ENCODE data around the gene CNPY1.

Gene CNPY1

DNA sequence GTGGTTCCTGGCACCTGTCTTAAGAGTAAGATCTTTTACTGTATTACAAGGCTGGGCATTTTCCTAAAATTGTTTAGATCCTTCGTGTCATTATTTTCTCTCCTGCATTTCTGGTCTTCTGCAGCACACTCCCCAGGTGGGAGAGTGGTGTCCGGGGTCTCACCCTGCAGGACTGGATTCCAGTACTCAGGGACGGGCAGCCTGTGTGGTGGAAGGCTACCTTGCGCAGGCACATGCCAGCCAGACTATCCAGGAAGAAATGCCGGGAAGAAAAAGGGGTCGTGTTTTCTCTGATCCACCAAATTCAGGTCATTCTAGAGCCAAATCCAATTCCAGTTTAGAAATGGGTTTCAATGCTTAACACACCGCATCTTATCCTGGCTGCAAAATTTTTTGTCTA, 27.7 kb downstream of the CNPY1 start:
- no peak for TF ChIP-seq CTCF (IDR thresholded peaks at IDR 0.05)

DNA sequence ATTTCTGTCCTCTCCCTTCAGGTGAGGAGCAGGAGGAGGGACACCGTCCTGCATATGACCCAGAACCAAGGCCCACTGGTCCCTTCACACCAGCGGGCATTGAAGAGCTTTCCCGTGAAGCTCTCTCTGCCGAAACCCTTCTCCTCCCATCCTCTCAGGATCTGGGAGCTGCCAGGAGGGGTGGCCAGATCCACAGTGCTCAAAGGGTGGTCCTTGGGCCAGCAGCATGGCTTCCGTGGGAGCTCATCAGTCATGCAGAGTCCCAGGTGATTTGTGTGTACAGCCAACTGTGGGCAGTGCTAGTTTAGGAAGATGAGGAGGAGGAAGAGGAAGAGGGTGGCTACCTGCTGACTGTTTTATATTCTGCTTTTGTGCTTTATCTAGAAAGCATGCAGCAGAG, 28.4 kb downstream of the CNPY1 start:
- no peak for TF ChIP-seq CTCF (IDR thresholded peaks at IDR 0.05)

DNA sequence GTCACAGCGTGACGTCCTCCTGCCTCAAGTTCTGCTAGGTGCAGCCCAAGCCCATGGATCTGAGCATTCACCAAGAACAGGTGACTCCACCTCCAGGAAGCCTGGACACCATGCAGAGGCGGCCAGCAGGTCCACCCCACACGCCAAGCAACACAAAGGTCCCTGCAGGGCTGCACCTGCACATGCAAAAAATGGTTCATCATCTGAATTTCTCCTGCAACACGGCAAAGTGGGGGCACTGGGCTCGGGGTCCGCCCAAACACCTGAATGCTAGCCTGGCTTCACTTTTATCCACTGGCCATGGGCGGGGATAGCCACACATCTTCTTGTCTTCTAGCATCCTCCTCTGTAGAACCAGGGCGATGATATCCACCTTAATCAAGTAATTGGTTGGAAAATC, 28.9 kb downstream of the CNPY1 start:
- no peak for TF ChIP-seq CTCF (IDR thresholded peaks at IDR 0.05)

- no peak for TF ChIP-seq CTCF (IDR thresholded peaks at IDR 0.05)
Measured at GRCh38 chr7:155516466-155516865, 29.9 kb downstream of the CNPY1 start.

DNA sequence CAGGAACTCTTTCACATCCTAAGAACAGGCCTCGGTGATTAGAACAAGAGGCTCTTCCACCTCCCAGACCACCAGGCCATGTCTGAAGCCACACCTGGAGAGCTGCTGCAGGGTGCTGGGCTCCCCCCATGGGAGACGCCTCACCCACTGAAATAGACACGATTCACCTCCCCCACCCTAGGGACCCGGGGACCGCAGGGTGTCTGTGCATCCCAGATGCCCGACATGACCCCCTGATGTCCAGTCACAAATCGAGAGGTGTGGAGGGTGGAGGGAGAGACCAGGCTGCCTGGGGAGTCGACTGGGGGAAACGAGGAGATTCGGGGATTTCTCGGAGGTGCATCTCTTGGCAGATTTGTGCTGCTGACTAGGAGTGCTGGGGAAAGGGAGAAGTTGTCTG, 31.0 kb downstream of the CNPY1 start:
- no peak for TF ChIP-seq CTCF (IDR thresholded peaks at IDR 0.05)

DNA sequence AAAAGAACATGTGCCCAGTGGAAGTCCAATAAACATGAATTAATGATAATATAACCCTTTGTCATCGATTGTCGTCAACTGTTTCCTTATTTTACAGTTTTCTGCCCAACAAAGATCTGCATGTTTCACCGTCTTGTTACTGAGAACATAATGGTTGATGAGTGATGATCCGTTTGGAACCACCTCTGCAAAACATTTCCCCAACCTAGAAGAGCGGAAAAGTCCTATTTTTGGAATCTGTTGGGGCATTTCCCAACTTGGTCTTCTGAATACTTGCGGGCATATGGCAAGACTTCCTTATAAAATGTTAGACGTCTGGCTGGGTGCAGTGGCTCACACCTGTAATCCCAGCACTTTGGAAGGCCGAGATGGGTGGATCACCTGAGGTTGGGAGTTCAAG, 32.1 kb downstream of the CNPY1 start:
- TF ChIP-seq CTCF (IDR thresholded peaks at IDR 0.05), result no peak

GRCh38 chr7:155513543-155514285, 32.6 kb downstream of the CNPY1 start:
- TF ChIP-seq CTCF (IDR thresholded peaks at IDR 0.05), result no peak

Measured in LNCAP (cell line).